Colonic mucosa (tissue), 4 donors: ENCODE data around the gene CORO2A. TPM values are rescaled to one million over a fixed set of nuclear protein-coding genes. Genes with fewer than 3 reads are reported as not detected.

Experiments used
- DNase-seq: peaks from one replicate; pipeline ENCODE4 v3.0.0-alpha.2; 2020
- H3K27ac ChIP-seq: fragments of 200-600 bp; one replicate; pipeline ENCODE4 v1.8.0; 2021
- H3K27me3 ChIP-seq: fragments of 200-600 bp; one replicate; pipeline ENCODE4 v1.8.0; 2021
- H3K36me3 ChIP-seq: fragments of 200-600 bp; one replicate; pipeline ENCODE4 v1.8.0; 2021
- H3K4me1 ChIP-seq: fragments of 200-600 bp; one replicate; pipeline ENCODE4 v1.8.0; 2021; ENCODE audit warnings: mild to moderate bottlenecking
- H3K4me3 ChIP-seq: fragments of 200-600 bp; one replicate; pipeline ENCODE4 v1.8.0; 2021
- H3K9ac ChIP-seq, 2 donors: one replicate each; pipeline ENCODE4 v1.7.0; 2013; ENCODE audit warnings: control low read depth in 2 of 2, low read depth in 2 of 2, low read length in 2 of 2
- H3K9me3 ChIP-seq: fragments of 200-600 bp; one replicate; pipeline ENCODE4 v1.8.0; 2021
- CTCF ChIP-seq: fragments of 200-600 bp; IDR thresholded peaks from one replicate; pipeline ENCODE4 v1.8.0; 2022; ENCODE audit warnings: antibody characterized with exemption, mild to moderate bottlenecking
- intact Hi-C: fragments of 100-400 bp; cut with DNase I; formaldehyde crosslinking; loops from one replicate; pipeline ENCODE4 v1.14.1; 2022
- total RNA-seq, 2 donors: library from RNA; stranded (reverse); fragmentation: NEBNext Ultra II Directional in 1 of 2; extraction: Animal tissue kit (Norgen Biotek cat#: 25700) in 1 of 2; gene quantifications; one replicate each; pipeline ENCODE4 v1.2.1, GENCODE V29; 2021
- donor health status: healthy.
- donor health status: DM: no; HTN: no; CAD: no.
- donor health status: DM: no; HTN: no; CAD: no.

Gene CORO2A
- total RNA-seq, 2 donors from 2014 or later: 53.8 to 68.1 TPM

- no peaks in the 10 kb centered on the region for H3K27me3 ChIP-seq
- H3K4me3 ChIP-seq: no peak overlapping the region
- peaks cover 6% of the 10 kb centered on the region for H3K36me3 ChIP-seq
- intact Hi-C loops: no loop called here
- H3K9me3 ChIP-seq: no peaks in the 10 kb centered on the region
- peaks cover 4% of the 10 kb centered on the region for H3K4me1 ChIP-seq
- no peak for DNase-seq
- no peak overlapping the region for H3K9ac ChIP-seq
- TF ChIP-seq CTCF: no peak
- no peak overlapping the region for H3K27ac ChIP-seq
These were observed 41.9 kb upstream of the CORO2A start for GRCh38 chr9:98234245-98234825.

GRCh38 chr9:98232926-98233325, 40.5 kb upstream of the CORO2A start:
- intact Hi-C loops: no loop called here

GRCh38 chr9:98231770-98232478, 39.5 kb upstream of the CORO2A start:
- H3K9ac ChIP-seq: no peak overlapping the region
- peaks cover 6% of the 10 kb centered on the region for H3K36me3 ChIP-seq
- no peak overlapping the region for H3K27ac ChIP-seq
- TF ChIP-seq CTCF: no peak
- intact Hi-C loops: no loop called here
- H3K9me3 ChIP-seq: no peaks in the 10 kb centered on the region
- no peaks in the 10 kb centered on the region for H3K27me3 ChIP-seq
- no peak overlapping the region for H3K4me3 ChIP-seq
- peaks cover 4% of the 10 kb centered on the region for H3K4me1 ChIP-seq
- DNase-seq: no peak

More at GRCh38 chr9:98232926-98233325, 40.5 kb upstream of the CORO2A start:
- Histone ChIP-seq H3K9me3 (no peaks in the 10 kb centered on the region), H3K27ac (no peak overlapping the region), H3K4me3 (no peak overlapping the region), H3K27me3 (no peaks in the 10 kb centered on the region), H3K9ac (no peak overlapping the region), H3K36me3 (peaks cover 6% of the 10 kb centered on the region), H3K4me1 (peaks cover 4% of the 10 kb centered on the region)
- no peak for TF ChIP-seq CTCF
- DNase-seq: no peak

- Histone ChIP-seq H3K27me3 (no peaks in the 10 kb centered on the region), H3K36me3 (peaks cover 6% of the 10 kb centered on the region), H3K4me3 (no peak overlapping the region), H3K27ac (peak overlapping the region; percentile 42), H3K9me3 (no peaks in the 10 kb centered on the region), H3K4me1 (peaks cover 4% of the 10 kb centered on the region), H3K9ac (no peak overlapping the region)
- intact Hi-C loops: no loop called here
- no peak for TF ChIP-seq CTCF
- no peak for DNase-seq
These were observed 38.4 kb upstream of the CORO2A start for GRCh38 chr9:98230789-98231188.

- DNase-seq: peak; percentile 40
- Histone ChIP-seq H3K9me3 (no peaks in the 10 kb centered on the region), H3K27ac (peak overlapping the region; percentile 42), H3K4me3 (no peak overlapping the region), H3K36me3 (peaks cover 6% of the 10 kb centered on the region), H3K9ac (no peak overlapping the region), H3K4me1 (peaks cover 4% of the 10 kb centered on the region), H3K27me3 (no peaks in the 10 kb centered on the region)
- TF ChIP-seq CTCF: no peak
- intact Hi-C loops: no loop called here
These were observed 37.9 kb upstream of the CORO2A start for GRCh38 chr9:98230304-98230703.
